Measurements from ENCODE around the gene SMTNL2.

The SMTNL2 gene

GRCh38 chr17:4584101-4584916 is at the start of gene SMTNL2:
SMTNL2 (plus strand) TSS chr17:4584529; CDS start chr17:4584606, 77 bp downstream.
- DNase-seq (ENCODE audit: low read depth in 2 of 2): no peak

- DNase-seq (ENCODE audit: low read depth in 2 of 2): no peak
Measured at GRCh38 chr17:4534928-4535666, 49.2 kb upstream of the SMTNL2 start.

- DNase-seq (ENCODE audit: low read depth in 2 of 2): no peak
Measured at GRCh38 chr17:4535667-4536258, 48.6 kb upstream of the SMTNL2 start.

- no peak for DNase-seq (ENCODE audit: low read depth in 2 of 2)
Measured at GRCh38 chr17:4536259-4536741, 48.0 kb upstream of the SMTNL2 start.

- DNase-seq (ENCODE audit: low read depth in 2 of 2): no peak
Measured at GRCh38 chr17:4536742-4537411, 47.5 kb upstream of the SMTNL2 start.

GRCh38 chr17:4537451-4538235 is 46.7 kb upstream of the SMTNL2 start:
- no peak for DNase-seq (ENCODE audit: low read depth in 2 of 2)

- no peak for DNase-seq (ENCODE audit: low read depth in 2 of 2)
Measured at GRCh38 chr17:4538236-4539002, 45.9 kb upstream of the SMTNL2 start.

GRCh38 chr17:4539025-4539424 is 45.3 kb upstream of the SMTNL2 start:
- no peak for DNase-seq (ENCODE audit: low read depth in 2 of 2)

GRCh38 chr17:4539576-4540223 is 44.6 kb upstream of the SMTNL2 start:
- DNase-seq (ENCODE audit: low read depth in 2 of 2): no peak

- no peak for DNase-seq (ENCODE audit: low read depth in 2 of 2)
Measured at GRCh38 chr17:4540224-4540651, 44.1 kb upstream of the SMTNL2 start.

- no peak for DNase-seq (ENCODE audit: low read depth in 2 of 2)
Measured at GRCh38 chr17:4540687-4541327, 43.5 kb upstream of the SMTNL2 start.

GRCh38 chr17:4541328-4542002 is 42.9 kb upstream of the SMTNL2 start:
- DNase-seq (ENCODE audit: low read depth in 2 of 2): no peak

- no peak for DNase-seq (ENCODE audit: low read depth in 2 of 2)
Measured at GRCh38 chr17:4542003-4542725, 42.2 kb upstream of the SMTNL2 start.

- no peak for DNase-seq (ENCODE audit: low read depth in 2 of 2)
Measured at GRCh38 chr17:4542726-4543191, 41.6 kb upstream of the SMTNL2 start.

- DNase-seq (ENCODE audit: low read depth in 2 of 2): no peak
Measured at GRCh38 chr17:4543557-4544026, 40.7 kb upstream of the SMTNL2 start.

- no peak for DNase-seq (ENCODE audit: low read depth in 2 of 2)
Measured at GRCh38 chr17:4544135-4544950, 40.0 kb upstream of the SMTNL2 start.

- no peak for DNase-seq (ENCODE audit: low read depth in 2 of 2)
Measured at GRCh38 chr17:4544951-4545216, 39.4 kb upstream of the SMTNL2 start.
